WERI-Rb-1 (cell line): ENCODE results near the gene SGCG.
"Not testable (repeated sequence)": the region's sequence is repeated elsewhere in the genome, so short reads cannot be mapped to it uniquely, and the experiment has no call there.

ENCODE experiments used
- DNase-seq: peaks from one replicate; pipeline ENCODE4 v3.0.0-alpha.2; 2020
- H3K27ac ChIP-seq: fragments of 250-450 bp; sonication (Bioruptor Pico); 2 replicates; pipeline ENCODE4 v1.5.1; 2020; ENCODE audit warnings: mild to moderate bottlenecking, moderate library complexity
- H3K27me3 ChIP-seq: fragments of 250-450 bp; sonication (Bioruptor Pico); 2 replicates; pipeline ENCODE4 v1.5.1; 2021; ENCODE audit warnings: mild to moderate bottlenecking, low read depth, moderate library complexity; ENCODE audit not compliant: insufficient read depth, severe bottlenecking
- H3K36me3 ChIP-seq: fragments of 250-450 bp; sonication (Bioruptor Pico); 2 replicates; pipeline ENCODE4 v1.5.1; 2020; ENCODE audit warnings: mild to moderate bottlenecking, moderate library complexity
- H3K4me3 ChIP-seq: 2 replicates; pipeline ENCODE4 v1.5.1; 2011; ENCODE audit warnings: low read depth, mild to moderate bottlenecking, control low read depth, low read length
- H3K9me3 ChIP-seq: fragments of 250-450 bp; sonication (Bioruptor Pico); 2 replicates; pipeline ENCODE4 v1.5.1; 2021; ENCODE audit warnings: mild to moderate bottlenecking, moderate library complexity; ENCODE audit not compliant: severe bottlenecking
- TF ChIP-seq, protein P1 (sequence below): IDR thresholded peaks from 2 replicates; pipeline ENCODE4 v1.5.1; 2011; ENCODE audit warnings: low read depth, mild to moderate bottlenecking, control low read depth, inconsistent platforms, low read length

The SGCG gene

GRCh38 chr13:23288995-23289394, 108.2 kb downstream of the SGCG start:
- Histone ChIP-seq H3K9me3 (no peaks in the 10 kb centered on the region), H3K4me3 (no peak overlapping the region), H3K27ac (no peak overlapping the region), H3K27me3 (peaks cover 73% of the 10 kb centered on the region), H3K36me3 (no peaks in the 10 kb centered on the region)
- TF ChIP-seq, protein P1, sequence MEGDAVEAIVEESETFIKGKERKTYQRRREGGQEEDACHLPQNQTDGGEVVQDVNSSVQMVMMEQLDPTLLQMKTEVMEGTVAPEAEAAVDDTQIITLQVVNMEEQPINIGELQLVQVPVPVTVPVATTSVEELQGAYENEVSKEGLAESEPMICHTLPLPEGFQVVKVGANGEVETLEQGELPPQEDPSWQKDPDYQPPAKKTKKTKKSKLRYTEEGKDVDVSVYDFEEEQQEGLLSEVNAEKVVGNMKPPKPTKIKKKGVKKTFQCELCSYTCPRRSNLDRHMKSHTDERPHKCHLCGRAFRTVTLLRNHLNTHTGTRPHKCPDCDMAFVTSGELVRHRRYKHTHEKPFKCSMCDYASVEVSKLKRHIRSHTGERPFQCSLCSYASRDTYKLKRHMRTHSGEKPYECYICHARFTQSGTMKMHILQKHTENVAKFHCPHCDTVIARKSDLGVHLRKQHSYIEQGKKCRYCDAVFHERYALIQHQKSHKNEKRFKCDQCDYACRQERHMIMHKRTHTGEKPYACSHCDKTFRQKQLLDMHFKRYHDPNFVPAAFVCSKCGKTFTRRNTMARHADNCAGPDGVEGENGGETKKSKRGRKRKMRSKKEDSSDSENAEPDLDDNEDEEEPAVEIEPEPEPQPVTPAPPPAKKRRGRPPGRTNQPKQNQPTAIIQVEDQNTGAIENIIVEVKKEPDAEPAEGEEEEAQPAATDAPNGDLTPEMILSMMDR: no peak
- DNase-seq: no peak

GRCh38 chr13:23289917-23290357, 109.2 kb downstream of the SGCG start:
- TF ChIP-seq, protein P1: no peak
- peaks cover 75% of the 10 kb centered on the region for H3K27me3 ChIP-seq
- no peak overlapping the region for H3K4me3 ChIP-seq
- DNase-seq: no peak
- no peaks in the 10 kb centered on the region for H3K9me3 ChIP-seq
- H3K36me3 ChIP-seq: no peaks in the 10 kb centered on the region
- no peak overlapping the region for H3K27ac ChIP-seq

DNA sequence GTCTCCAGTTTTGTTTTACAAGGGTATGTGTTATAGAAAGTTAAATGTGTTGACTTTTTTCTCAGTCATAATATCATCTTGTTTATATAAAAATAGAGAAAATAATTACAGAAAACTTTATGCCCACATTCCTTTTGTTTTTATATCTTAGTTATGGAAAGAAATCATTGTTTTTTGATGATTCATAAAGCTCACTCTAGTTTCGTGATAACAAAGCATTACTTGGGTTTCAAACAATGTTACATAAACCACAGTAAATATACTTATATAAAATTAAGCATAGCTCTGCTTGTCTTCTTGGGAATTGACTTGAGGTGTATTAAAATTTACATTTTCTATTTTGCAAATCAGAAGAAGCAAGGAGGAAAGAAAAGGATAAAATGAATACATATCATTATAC, 111.8 kb downstream of the SGCG start:
- H3K4me3 ChIP-seq: no peak overlapping the region
- no peak overlapping the region for H3K27ac ChIP-seq
- H3K36me3 ChIP-seq: no peaks in the 10 kb centered on the region
- peaks cover 2% of the 10 kb centered on the region for H3K9me3 ChIP-seq
- TF ChIP-seq, protein P1: no peak
- no peak for DNase-seq
- H3K27me3 ChIP-seq: peaks cover 73% of the 10 kb centered on the region

DNA sequence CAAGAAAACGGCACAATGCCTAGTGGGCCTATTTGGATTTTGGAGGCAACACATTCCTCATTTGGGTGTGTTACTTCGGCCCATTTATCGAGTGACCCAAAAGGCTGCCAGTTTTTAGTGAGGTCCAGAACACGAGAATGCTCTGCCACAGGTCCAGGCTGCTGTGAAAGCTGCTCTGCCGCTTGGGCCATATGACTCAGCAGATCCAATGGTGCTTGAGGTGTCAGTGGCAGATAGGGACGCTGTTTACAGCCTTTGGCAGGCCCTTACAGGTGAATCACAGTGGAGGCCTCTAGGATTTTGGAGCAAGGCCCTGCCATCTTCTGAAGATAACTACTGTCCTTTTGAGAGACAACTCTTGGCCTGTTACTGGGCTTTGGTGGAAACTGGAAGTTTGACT, 134.1 kb downstream of the SGCG start:
- H3K27ac ChIP-seq, H3K36me3 ChIP-seq, H3K9me3 ChIP-seq, DNase-seq, H3K4me3 ChIP-seq: not testable (repeated sequence)
- H3K27me3 ChIP-seq: peaks cover 28% of the 10 kb centered on the region

GRCh38 chr13:23319883-23320224, 139.1 kb downstream of the SGCG start:
- no peaks in the 10 kb centered on the region for H3K36me3 ChIP-seq
- H3K4me3 ChIP-seq: no peak overlapping the region
- H3K27me3 ChIP-seq: peaks cover 11% of the 10 kb centered on the region
- no peaks in the 10 kb centered on the region for H3K9me3 ChIP-seq
- no peak overlapping the region for H3K27ac ChIP-seq
- DNase-seq: no peak
- TF ChIP-seq, protein P1: no peak

DNA sequence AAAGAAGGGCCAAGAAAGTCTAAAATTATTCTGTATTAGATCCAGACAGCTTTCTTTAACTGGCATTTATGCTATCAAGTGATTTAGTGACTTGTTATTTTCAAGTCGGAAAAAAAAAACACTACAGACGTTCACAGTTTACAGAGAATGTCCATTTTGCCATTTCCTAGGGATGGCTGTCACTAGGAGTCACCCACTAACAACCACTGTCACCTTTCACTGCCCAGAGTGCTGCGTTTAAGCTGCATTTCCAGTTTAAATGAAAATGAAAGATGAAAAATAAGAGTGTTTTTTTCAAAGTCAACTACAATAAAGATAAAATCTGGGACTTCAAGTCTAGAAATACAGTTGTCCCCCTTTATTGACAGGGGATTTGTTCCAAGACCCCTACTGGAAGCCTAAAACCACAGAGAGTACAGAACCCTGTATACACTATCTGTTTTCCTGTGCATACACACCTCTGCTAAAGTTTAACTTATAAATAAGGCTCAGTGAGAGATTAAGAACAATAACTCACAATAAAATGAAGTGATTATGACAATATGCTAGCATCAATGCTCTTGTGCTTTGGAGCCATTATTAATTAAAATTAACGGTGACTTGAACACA, 140.3 kb downstream of the SGCG start:
- Histone ChIP-seq H3K9me3 (no peaks in the 10 kb centered on the region), H3K4me3 (no peak overlapping the region), H3K27me3 (peaks cover 11% of the 10 kb centered on the region), H3K36me3 (no peaks in the 10 kb centered on the region), H3K27ac (no peak overlapping the region)
- TF ChIP-seq, protein P1: no peak
- DNase-seq: no peak
